Measurements from ENCODE around the gene PCSK9.

Gene PCSK9

GRCh38 chr1:54994355-54994990, 44.9 kb upstream of the PCSK9 start:
- no peak for TF ChIP-seq ZNF384 (IDR thresholded peaks at IDR 0.05)
- TF ChIP-seq FOXK2 (IDR thresholded peaks at IDR 0.05): no peak
- no peak for TF ChIP-seq PKNOX1 (IDR thresholded peaks at IDR 0.05)
- no peak for TF ChIP-seq FOXM1 (IDR thresholded peaks at IDR 0.05; ENCODE audit: borderline replicate concordance)
- TF ChIP-seq BHLHE40 (IDR thresholded peaks at IDR 0.05; ENCODE audit: borderline replicate concordance): no peak
- TF ChIP-seq SUZ12 (IDR thresholded peaks at IDR 0.05): no peak
- no peak for TF ChIP-seq HDGF (IDR thresholded peaks at IDR 0.05; ENCODE audit: borderline replicate concordance)
- TF ChIP-seq ELF4 (IDR thresholded peaks at IDR 0.05): no peak
- no peak for TF ChIP-seq SP1 (IDR thresholded peaks at IDR 0.05)
- TF ChIP-seq CTBP1 (IDR thresholded peaks at IDR 0.05; ENCODE audit: borderline replicate concordance): no peak
- no peak for TF ChIP-seq LEF1 (IDR thresholded peaks at IDR 0.05; ENCODE audit: borderline replicate concordance)
- TF ChIP-seq NFRKB (IDR thresholded peaks at IDR 0.05): no peak
- no peak for TF ChIP-seq ARNT (IDR thresholded peaks at IDR 0.05)
- no peak for TF ChIP-seq L3MBTL2 (conservative IDR thresholded peaks at IDR 0.05)
- TF ChIP-seq FOXA1 (IDR thresholded peaks at IDR 0.05): no peak
- DNase-seq (ENCODE audit: extremely low spot score): no peak

GRCh38 chr1:54995013-54995760, 44.2 kb upstream of the PCSK9 start:
- POLR2A ChIA-PET: no interaction called here
- DNase-seq (ENCODE audit: extremely low spot score): no peak
- CTCF ChIA-PET: interaction anchor here (1.3 to 3.4 kb wide), 3 partner anchors 27 to 49 kb away, joined by 5 to 45 read pairs (median 7); no protein-coding TSS in a partner anchor
- no peak for TF ChIP-seq SUZ12 (IDR thresholded peaks at IDR 0.05)
- TF ChIP-seq TARDBP (IDR thresholded peaks at IDR 0.05): no peak
- no peak for TF ChIP-seq LEF1 (IDR thresholded peaks at IDR 0.05; ENCODE audit: borderline replicate concordance)
- TF ChIP-seq HDGF (IDR thresholded peaks at IDR 0.05; ENCODE audit: borderline replicate concordance): no peak
- no peak for TF ChIP-seq L3MBTL2 (conservative IDR thresholded peaks at IDR 0.05)
- TF ChIP-seq BHLHE40 (IDR thresholded peaks at IDR 0.05; ENCODE audit: borderline replicate concordance): no peak
- TF ChIP-seq FOXM1 (IDR thresholded peaks at IDR 0.05; ENCODE audit: borderline replicate concordance): no peak
- no peak for TF ChIP-seq CTBP1 (IDR thresholded peaks at IDR 0.05; ENCODE audit: borderline replicate concordance)
- TF ChIP-seq ELF4 (IDR thresholded peaks at IDR 0.05): no peak
- TF ChIP-seq PKNOX1 (IDR thresholded peaks at IDR 0.05): no peak
- no peak for TF ChIP-seq FOXA1 (IDR thresholded peaks at IDR 0.05)
- no peak for TF ChIP-seq SP1 (IDR thresholded peaks at IDR 0.05)

More at GRCh38 chr1:54994355-54994990, 44.9 kb upstream of the PCSK9 start:
- ChIA-PET POLR2A (no interaction called here), CTCF (interaction anchor here (1.5 to 3.4 kb wide), 2 partner anchors 44 to 49 kb away, joined by 5 to 45 read pairs; no protein-coding TSS in a partner anchor)

- no peak for TF ChIP-seq TARDBP (IDR thresholded peaks at IDR 0.05)
- ChIA-PET CTCF (interaction anchor here (0.5 to 3.4 kb wide), 10 partner anchors 10 to 174 kb away, joined by 3 to 45 read pairs (median 4); no protein-coding TSS in a partner anchor), POLR2A (no interaction called here)
- DNase-seq (ENCODE audit: extremely low spot score): no peak
Measured at GRCh38 chr1:54995835-54996234, 43.5 kb upstream of the PCSK9 start.

- POLR2A ChIA-PET: no interaction called here
- CTCF ChIA-PET: interaction anchor here (0.5 to 3.4 kb wide), 15 partner anchors 10 to 175 kb away, joined by 3 to 45 read pairs (median 3); no protein-coding TSS in a partner anchor
- TF ChIP-seq PKNOX1 (IDR thresholded peaks at IDR 0.05): no peak
- TF ChIP-seq FOXM1 (IDR thresholded peaks at IDR 0.05; ENCODE audit: borderline replicate concordance): no peak
- TF ChIP-seq ZNF384 (IDR thresholded peaks at IDR 0.05): no peak
- TF ChIP-seq L3MBTL2 (conservative IDR thresholded peaks at IDR 0.05): peak; percentile 64
- TF ChIP-seq BHLHE40 (IDR thresholded peaks at IDR 0.05; ENCODE audit: borderline replicate concordance): no peak
- TF ChIP-seq FOXK2 (IDR thresholded peaks at IDR 0.05): no peak
- TF ChIP-seq NFRKB (IDR thresholded peaks at IDR 0.05): no peak
- DNase-seq (ENCODE audit: extremely low spot score): peak; percentile 97
Measured at GRCh38 chr1:54996359-54996868, 42.9 kb upstream of the PCSK9 start.

GRCh38 chr1:54996869-54997710, 42.3 kb upstream of the PCSK9 start:
- peak; percentile 42 for DNase-seq (ENCODE audit: extremely low spot score)
- POLR2A ChIA-PET: no interaction called here

More at GRCh38 chr1:54996869-54997710, 42.3 kb upstream of the PCSK9 start:
- TF ChIP-seq TARDBP (IDR thresholded peaks at IDR 0.05) (no peak), CTBP1 (IDR thresholded peaks at IDR 0.05; ENCODE audit: borderline replicate concordance) (no peak), ZNF384 (IDR thresholded peaks at IDR 0.05) (no peak), LEF1 (IDR thresholded peaks at IDR 0.05; ENCODE audit: borderline replicate concordance) (no peak), FOXM1 (IDR thresholded peaks at IDR 0.05; ENCODE audit: borderline replicate concordance) (no peak), ELF4 (IDR thresholded peaks at IDR 0.05) (no peak), FOXK2 (IDR thresholded peaks at IDR 0.05) (no peak), NFRKB (IDR thresholded peaks at IDR 0.05) (no peak)
- CTCF ChIA-PET: interaction anchor here (0.6 to 3.4 kb wide), 13 partner anchors 9 to 93 kb away, joined by 3 to 45 read pairs (median 3); no protein-coding TSS in a partner anchor
